ENCODE measurements around the gene ATP8B1. TPM values are rescaled to one million over a fixed set of nuclear protein-coding genes. Genes with fewer than 3 reads are reported as not detected.

ATP8B1 gene
- total RNA-seq, 1 experiment from 2014 or later, result 24.8 TPM

DNA sequence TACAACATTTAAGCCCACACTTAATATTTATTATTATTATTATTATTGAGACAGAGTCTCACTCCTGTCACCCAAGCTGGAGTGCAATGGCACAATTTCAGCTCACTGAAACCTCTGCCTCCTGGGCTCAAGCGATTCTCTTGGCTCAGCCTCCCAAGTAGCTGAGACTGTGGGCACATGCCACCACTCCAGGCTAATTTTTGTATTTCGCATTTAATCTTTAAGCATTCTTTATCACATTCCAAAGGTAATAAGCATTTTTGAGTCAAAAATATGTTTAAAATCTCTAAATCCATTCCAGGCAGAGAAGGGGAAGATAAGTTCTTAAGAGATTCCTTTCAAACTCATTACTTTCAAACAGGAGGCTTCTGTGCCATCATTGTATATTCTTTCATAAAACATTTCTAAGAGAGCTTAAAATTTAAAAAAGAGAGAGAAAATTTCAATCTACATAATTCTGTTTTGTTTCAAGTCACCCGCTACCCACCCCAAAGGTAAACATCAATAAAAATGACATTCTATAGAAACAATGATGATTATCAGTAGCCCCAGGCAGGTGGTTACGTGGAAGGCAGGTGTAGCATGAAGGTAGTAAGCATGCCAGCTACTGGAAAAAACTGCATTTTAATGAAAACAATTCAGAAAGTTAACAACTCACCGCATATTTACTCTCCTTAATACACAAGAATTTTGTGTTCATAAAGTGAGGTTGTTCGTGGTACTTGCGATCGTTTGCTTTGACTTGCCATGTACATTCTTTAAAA is 97.1 kb downstream of the ATP8B1 start:
- H3K9ac ChIP-seq (ENCODE audit: low read length), result peak overlapping the region; percentile 34; the same call in 1 of the 2 replicates
- peak; percentile 81 for DNase-seq
- H3K27ac ChIP-seq (ENCODE audit: low read length), result peak overlapping the region; percentile 70
- no peaks in the 10 kb centered on the region for H3K9me3 ChIP-seq (ENCODE audit: low read length)
- POLR2A ChIA-PET (ENCODE audit: unreplicated experiment), result interaction anchor here (0.6 to 0.7 kb wide), 2 partner anchors 79 to 91 kb away, joined by 3 to 6 read pairs; no protein-coding TSS in a partner anchor
- intact Hi-C loops (cut with micrococcal nuclease), result no loop called here
- H3K4me1 ChIP-seq (ENCODE audit: insufficient read depth, low read length), result peaks cover 15% of the 10 kb centered on the region
- no peaks in the 10 kb centered on the region for H3K9me2 ChIP-seq (replicated peaks; ENCODE audit: low read length)
- CTCF ChIA-PET, result no interaction called here
- no TSS peak for BruUV-seq (replicated peaks)
- TF ChIP-seq, protein P1, sequence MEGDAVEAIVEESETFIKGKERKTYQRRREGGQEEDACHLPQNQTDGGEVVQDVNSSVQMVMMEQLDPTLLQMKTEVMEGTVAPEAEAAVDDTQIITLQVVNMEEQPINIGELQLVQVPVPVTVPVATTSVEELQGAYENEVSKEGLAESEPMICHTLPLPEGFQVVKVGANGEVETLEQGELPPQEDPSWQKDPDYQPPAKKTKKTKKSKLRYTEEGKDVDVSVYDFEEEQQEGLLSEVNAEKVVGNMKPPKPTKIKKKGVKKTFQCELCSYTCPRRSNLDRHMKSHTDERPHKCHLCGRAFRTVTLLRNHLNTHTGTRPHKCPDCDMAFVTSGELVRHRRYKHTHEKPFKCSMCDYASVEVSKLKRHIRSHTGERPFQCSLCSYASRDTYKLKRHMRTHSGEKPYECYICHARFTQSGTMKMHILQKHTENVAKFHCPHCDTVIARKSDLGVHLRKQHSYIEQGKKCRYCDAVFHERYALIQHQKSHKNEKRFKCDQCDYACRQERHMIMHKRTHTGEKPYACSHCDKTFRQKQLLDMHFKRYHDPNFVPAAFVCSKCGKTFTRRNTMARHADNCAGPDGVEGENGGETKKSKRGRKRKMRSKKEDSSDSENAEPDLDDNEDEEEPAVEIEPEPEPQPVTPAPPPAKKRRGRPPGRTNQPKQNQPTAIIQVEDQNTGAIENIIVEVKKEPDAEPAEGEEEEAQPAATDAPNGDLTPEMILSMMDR (conservative IDR thresholded peaks at IDR 0.05; ENCODE audit: low read depth, low read length), result no peak
- TF ChIP-seq EZH2phosphoT487 (IDR thresholded peaks at IDR 0.05; ENCODE audit: borderline replicate concordance, low read length) (no peak), EZH2 (IDR thresholded peaks at IDR 0.05; ENCODE audit: low read length, unreplicated experiment) (no peak)
- no peaks in the 10 kb centered on the region for H3K79me2 ChIP-seq (ENCODE audit: low read length)
- peak overlapping the region; percentile 79 for H3K4me2 ChIP-seq (ENCODE audit: low read length)
- ATAC-seq, result peak; percentile 79
- 0 out of 2 replicates have a peak overlapping the region, but pooled peaks have one; percentile 12 for H2AFZ ChIP-seq (ENCODE audit: low read length)
- H3K27me3 ChIP-seq (ENCODE audit: low read length), result no peaks in the 10 kb centered on the region
- H3K4me3 ChIP-seq (ENCODE audit: low read length), result peak overlapping the region; percentile 25; the same call in 1 of the 2 replicates
- H4K20me1 ChIP-seq (ENCODE audit: low read length), result no peaks in the 10 kb centered on the region
- peaks cover 4% of the 10 kb centered on the region; the same call in 1 of the 2 replicates for H3K36me3 ChIP-seq (ENCODE audit: low read depth, low read length)
- no peaks in the 10 kb centered on the region for H3F3A ChIP-seq (ENCODE audit: low read length, unreplicated experiment)

- Histone ChIP-seq H4K20me1 (ENCODE audit: low read length) (no peaks in the 10 kb centered on the region), H3K27ac (ENCODE audit: low read length) (no peak overlapping the region), H3K9me3 (ENCODE audit: low read length) (no peaks in the 10 kb centered on the region), H3K4me2 (ENCODE audit: low read length) (no peak overlapping the region), H3K27me3 (ENCODE audit: low read length) (no peaks in the 10 kb centered on the region), H3K79me2 (ENCODE audit: low read length) (no peaks in the 10 kb centered on the region), H3F3A (ENCODE audit: low read length, unreplicated experiment) (no peaks in the 10 kb centered on the region), H3K36me3 (ENCODE audit: low read depth, low read length) (peaks cover 5% of the 10 kb centered on the region), H3K9ac (ENCODE audit: low read length) (no peak overlapping the region), H3K4me3 (ENCODE audit: low read length) (no peak overlapping the region), H3K9me2 (replicated peaks; ENCODE audit: low read length) (no peaks in the 10 kb centered on the region), H3K4me1 (ENCODE audit: insufficient read depth, low read length) (peaks cover 15% of the 10 kb centered on the region), H2AFZ (ENCODE audit: low read length) (no peak overlapping the region)
- no TSS peak for BruUV-seq (replicated peaks)
- DNase-seq (no peak), ATAC-seq (no peak)
- intact Hi-C loops (cut with micrococcal nuclease), result no loop called here
- CTCF ChIA-PET, result no interaction called here
- TF ChIP-seq, protein P1 (conservative IDR thresholded peaks at IDR 0.05; ENCODE audit: low read depth, low read length), result no peak
- TF ChIP-seq EZH2phosphoT487 (IDR thresholded peaks at IDR 0.05; ENCODE audit: borderline replicate concordance, low read length), result no peak
- TF ChIP-seq EZH2 (IDR thresholded peaks at IDR 0.05; ENCODE audit: low read length, unreplicated experiment), result no peak
- POLR2A ChIA-PET (ENCODE audit: unreplicated experiment), result no interaction called here
These were observed 98.1 kb downstream of the ATP8B1 start for GRCh38 chr18:57705011-57705410.
